ENCODE measurements around the gene NOTO.

The NOTO gene

GRCh38 chr2:73257425-73258125 lies 55.2 kb downstream of the NOTO start:
- DNase-seq (ENCODE audit: low spot score): no peak

- no peak for DNase-seq (ENCODE audit: low spot score)
Measured at GRCh38 chr2:73258186-73258912, 56.0 kb downstream of the NOTO start.

GRCh38 chr2:73258913-73259215 lies 56.5 kb downstream of the NOTO start:
- no peak for DNase-seq (ENCODE audit: low spot score)

GRCh38 chr2:73259276-73259675 lies 56.9 kb downstream of the NOTO start:
- no peak for DNase-seq (ENCODE audit: low spot score)

GRCh38 chr2:73259704-73260337 lies 57.4 kb downstream of the NOTO start:
- DNase-seq (ENCODE audit: low spot score): no peak

- DNase-seq (ENCODE audit: low spot score): peak; percentile 69
Measured at GRCh38 chr2:73260338-73260984, 58.1 kb downstream of the NOTO start.

All from RKO (cell line).